Hematopoietic multipotent progenitor cell (in vitro differentiated cells): ENCODE results near the gene NBL1. TPM values are rescaled to one million over a fixed set of nuclear protein-coding genes. Genes with fewer than 3 reads are reported as not detected.

Source experiments
- DNase-seq, 3 donors: peaks; one replicate each; pipeline ENCODE4 v3.0.0-alpha.2; 2011 to 2015; ENCODE audit warnings: low read depth in 2 of 3, low spot score in 2 of 3
- total RNA-seq: library from RNA; depleted of rRNA; stranded (reverse); fragments of >200 nt; gene quantifications from one replicate; pipeline ENCODE4 v1.2.3, GENCODE V29; 2012

NBL1 gene
- total RNA-seq, 1 donor: 39.3 TPM

DNA sequence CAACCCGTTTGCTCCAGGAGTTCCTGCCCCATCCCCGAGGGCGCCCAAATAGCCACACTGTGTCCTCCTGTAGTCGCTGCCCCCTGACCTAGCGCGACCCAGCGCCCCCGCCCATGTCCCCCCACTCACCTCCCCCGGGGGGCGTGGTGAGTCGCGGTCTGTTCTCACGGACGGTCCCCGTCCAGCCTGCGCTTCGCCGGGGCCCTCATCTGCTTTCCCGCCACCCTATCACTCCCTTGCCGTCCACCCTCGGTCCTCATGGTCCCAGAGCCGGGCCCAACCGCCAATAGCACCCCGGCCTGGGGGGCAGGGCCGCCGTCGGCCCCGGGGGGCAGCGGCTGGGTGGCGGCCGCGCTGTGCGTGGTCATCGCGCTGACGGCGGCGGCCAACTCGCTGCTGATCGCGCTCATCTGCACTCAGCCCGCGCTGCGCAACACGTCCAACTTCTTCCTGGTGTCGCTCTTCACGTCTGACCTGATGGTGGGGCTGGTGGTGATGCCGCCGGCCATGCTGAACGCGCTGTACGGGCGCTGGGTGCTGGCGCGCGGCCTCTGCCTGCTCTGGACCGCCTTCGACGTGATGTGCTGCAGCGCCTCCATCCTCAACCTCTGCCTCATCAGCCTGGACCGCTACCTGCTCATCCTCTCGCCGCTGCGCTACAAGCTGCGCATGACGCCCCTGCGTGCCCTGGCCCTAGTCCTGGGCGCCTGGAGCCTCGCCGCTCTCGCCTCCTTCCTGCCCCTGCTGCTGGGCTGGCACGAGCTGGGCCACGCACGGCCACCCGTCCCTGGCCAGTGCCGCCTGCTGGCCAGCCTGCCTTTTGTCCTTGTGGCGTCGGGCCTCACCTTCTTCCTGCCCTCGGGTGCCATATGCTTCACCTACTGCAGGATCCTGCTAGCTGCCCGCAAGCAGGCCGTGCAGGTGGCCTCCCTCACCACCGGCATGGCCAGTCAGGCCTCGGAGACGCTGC lies 21.7 kb downstream of the NBL1 start:
- DNase-seq: peak in 1 of 3 donors; percentile 21

DNA sequence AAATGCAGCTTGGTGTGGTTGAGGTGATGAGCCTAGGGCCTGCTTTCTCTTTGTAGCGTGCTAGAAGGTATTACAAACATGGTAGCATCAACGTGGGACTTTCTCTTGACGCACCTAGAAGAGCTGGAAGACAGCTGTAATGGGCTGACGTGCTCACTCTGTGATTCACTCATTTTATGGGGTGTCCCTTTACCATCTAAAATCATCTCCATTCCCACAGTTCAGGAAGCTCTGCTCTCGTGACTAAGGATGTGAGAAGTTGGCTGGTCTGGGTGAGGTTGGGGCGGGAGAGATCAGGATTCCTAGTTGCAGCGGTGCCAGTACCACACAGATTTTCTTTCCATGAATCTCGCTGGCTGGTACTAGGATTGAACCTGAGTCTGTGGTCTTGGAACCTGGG lies 24.8 kb downstream of the NBL1 start:
- no peak for DNase-seq

- no peak for DNase-seq
Observed at GRCh38 chr1:19670787-19671186, 26.7 kb downstream of the NBL1 start.

- no peak for DNase-seq
Observed at GRCh38 chr1:19672237-19672636, 28.1 kb downstream of the NBL1 start.

GRCh38 chr1:19675797-19676196 lies 31.7 kb downstream of the NBL1 start:
- DNase-seq: no peak

DNA sequence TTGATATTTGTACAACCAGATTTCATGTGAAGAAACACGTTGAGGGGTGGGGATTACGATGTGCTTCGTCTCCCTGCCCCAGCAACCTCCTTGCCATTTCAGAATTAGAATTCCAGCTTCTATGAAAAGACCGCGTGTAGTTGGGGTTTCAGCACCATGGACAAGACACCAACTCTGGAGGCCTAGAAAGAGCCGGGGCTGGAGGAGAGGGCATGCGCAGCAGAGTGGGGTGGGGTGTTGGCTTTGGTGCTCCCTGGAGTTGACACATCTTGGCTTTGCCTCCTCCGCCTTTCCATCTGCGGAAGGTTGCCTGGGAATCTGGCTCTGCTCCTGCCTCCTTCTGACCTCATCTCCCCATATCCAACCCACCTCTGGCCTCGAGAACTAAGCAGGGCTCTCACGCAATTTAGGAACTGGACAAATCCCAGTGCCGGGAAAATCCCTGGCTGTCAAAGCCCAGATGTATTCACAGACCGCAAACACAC lies 32.4 kb downstream of the NBL1 start:
- peak in 2 of 3 donors; percentile 47 to 72 for DNase-seq

- no peak for DNase-seq
Observed at GRCh38 chr1:19678493-19678892, 34.4 kb downstream of the NBL1 start.

DNA sequence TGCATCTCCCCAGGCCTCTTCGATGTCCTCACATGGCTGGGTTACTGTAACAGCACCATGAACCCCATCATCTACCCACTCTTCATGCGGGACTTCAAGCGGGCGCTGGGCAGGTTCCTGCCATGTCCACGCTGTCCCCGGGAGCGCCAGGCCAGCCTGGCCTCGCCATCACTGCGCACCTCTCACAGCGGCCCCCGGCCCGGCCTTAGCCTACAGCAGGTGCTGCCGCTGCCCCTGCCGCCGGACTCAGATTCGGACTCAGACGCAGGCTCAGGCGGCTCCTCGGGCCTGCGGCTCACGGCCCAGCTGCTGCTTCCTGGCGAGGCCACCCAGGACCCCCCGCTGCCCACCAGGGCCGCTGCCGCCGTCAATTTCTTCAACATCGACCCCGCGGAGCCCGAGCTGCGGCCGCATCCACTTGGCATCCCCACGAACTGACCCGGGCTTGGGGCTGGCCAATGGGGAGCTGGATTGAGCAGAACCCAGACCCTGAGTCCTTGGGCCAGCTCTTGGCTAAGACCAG lies 34.9 kb downstream of the NBL1 start:
- DNase-seq: no peak

GRCh38 chr1:19679691-19680090 lies 35.6 kb downstream of the NBL1 start:
- DNase-seq: no peak

DNA sequence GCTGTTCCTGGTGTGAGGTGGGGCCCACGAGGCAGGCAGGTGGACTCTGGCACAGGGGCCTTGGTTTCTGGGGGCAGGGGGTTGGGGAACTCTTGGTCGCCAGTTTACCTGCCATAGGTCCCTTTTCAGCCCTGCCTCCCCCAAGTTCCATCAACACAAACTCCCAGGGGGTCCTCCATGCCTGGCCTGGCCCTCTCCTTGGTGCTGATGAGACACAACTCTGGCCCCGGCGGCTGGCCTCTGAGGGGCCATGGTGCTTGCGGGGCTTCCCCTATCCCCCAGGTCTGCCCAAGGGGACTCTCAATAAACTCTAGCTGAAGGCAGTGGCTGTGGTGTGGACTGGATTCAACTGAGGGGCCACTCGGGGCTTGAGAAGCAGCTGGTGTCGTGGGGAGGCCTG lies 36.5 kb downstream of the NBL1 start:
- no peak for DNase-seq

- no peak for DNase-seq
Observed at GRCh38 chr1:19682257-19682656, 38.1 kb downstream of the NBL1 start.

DNA sequence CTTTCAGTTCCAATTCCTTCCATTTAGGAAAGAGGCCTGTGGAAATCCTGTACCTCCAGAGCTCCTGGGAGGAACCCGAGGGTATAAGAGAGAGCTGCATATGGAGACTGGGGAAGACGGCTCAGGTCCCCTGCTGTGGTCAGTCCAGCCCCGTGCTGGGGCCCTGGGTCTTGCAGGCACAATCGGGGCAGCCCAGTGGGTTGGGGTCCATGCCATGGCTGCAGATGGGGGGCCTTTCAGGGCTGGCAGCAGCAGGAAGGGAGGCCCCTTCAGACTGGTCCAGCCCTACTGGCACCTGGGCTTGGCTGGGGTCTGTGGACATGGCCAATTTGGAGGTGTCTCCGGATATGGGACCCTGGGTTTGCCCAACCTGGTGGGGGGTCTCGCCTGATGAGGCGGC lies 38.8 kb downstream of the NBL1 start:
- DNase-seq: no peak

DNA sequence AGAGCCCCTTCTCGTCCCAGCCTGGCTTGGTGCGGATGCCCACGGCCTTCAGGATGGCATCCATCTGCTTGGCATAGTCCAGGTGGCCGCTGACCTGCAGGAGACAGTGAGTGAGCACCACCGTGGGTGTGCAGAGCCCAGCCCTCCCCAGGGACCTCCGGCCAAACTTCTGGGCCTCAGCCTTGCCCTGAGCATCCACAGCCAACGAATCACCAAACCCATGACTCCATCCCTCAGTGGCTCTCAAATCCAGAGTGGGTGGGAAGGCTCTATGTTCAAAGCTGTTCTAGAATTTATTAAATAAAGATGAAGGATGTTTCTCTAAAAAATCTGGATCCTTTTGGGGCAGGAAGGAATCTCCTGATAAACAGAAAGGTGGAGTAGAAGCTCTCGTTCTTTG lies 39.2 kb downstream of the NBL1 start:
- no peak for DNase-seq

- no peak for DNase-seq
Observed at GRCh38 chr1:19684677-19685076, 40.6 kb downstream of the NBL1 start.

DNA sequence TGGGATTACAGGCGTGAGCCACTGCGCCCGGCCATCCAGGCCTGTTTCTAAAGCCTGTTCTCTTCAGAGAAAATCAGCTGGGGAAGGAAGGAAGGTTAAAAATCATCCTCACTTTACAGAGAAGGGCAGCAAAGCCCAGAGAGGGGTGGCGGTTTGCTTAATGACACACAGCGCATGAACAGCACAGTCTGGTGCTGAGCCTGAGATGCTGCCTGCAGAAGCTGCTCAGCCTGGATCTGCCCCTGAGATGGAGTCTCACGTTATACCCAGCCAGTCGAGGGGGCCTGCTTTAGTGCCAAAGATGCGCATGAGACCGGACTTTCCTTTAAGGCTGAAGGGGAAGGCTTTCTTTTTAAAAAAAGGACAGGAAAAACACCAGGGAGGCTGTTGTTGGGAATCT lies 41.9 kb downstream of the NBL1 start:
- DNase-seq: no peak

- DNase-seq: no peak
Observed at GRCh38 chr1:19687414-19687813, 43.3 kb downstream of the NBL1 start.

DNA sequence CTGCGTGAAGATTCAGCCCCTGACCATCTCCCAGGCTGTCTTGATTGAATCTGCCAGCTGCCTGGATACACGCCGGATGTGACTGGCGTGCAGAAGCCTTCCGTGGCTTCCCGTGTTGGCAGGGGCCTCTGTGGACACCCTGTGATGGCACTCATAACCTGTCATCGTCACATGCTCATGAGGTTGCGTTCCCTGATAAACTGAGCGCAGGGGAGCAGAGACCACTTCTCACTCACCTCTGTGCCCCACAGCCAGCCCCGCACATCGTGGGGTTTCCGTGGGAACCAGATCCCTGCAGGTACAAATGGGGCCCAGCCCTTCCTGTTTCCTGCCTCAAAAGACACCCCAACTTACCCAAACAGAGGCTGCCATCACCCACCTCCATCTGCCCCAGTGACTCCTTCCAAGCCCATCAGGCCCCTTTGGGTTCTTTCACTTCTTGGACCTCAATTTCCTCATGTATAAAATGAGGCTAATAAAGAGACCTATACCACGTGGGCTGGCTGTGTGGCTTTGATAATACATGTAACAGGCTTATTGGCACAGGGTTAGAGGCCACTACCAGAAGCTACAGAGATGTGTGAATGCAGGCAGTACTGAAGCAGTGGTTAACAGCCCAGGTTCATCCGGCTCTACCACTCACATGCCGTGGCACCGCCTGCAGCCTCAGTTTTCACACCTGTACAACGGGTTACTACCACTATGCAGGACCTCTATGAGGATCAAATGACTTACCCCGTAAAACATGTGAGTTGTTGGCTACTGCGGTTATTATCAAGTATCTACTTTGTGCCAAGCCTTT lies 44.1 kb downstream of the NBL1 start:
- DNase-seq: no peak

GRCh38 chr1:19689085-19689757 lies 45.1 kb downstream of the NBL1 start:
- no peak for DNase-seq

DNA sequence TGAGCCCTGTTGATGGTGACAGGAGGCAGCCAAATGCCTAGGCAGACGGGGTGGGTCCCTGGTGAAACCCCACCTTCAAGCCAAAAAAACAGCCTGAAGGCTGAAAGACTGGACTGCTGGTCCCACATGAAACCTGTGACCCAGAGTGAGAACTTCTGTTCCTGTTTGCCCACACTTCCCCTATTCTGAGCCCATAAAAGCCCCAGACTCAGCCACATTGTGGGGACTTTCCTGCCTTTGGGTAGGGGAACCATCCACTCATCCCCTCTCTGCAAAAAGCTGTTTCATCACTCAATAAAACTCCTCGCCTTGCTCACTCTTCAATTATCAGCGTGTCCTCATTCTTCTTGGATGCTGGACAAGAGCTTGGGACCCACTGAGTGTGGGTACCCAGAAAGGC lies 45.7 kb downstream of the NBL1 start:
- peak in 1 of 3 donors; percentile 38 for DNase-seq

- no peak for DNase-seq
Observed at GRCh38 chr1:19690342-19690741, 46.2 kb downstream of the NBL1 start.

DNA sequence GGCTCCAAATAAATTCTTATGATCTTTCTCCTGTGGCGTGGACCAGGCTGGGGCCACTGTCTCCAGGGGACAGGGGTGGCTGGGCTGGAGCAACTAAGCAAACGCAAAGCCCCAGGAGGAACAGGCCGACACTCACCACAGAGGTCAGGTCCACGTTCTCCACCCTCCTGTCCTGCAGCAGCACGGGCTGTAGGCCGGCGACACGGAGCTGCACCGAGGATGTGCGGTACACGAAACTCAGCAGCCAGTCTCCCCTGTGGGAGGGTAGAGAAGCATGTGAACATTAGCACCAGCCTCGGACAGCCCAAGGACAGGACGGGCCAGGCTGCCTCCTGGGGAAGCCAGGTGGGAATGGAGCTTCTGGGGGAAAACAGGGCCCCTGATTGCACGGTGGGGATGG lies 50.2 kb downstream of the NBL1 start:
- no peak for DNase-seq
